HepG2 (cell line): ENCODE results near the gene TMEM144. TPM values are rescaled to one million over a fixed set of nuclear protein-coding genes. Genes with fewer than 3 reads are reported as not detected.

Experiments used
- ARNT ChIP-seq: fragments of 450-650 bp; IDR thresholded peaks from 2 replicates; pipeline ENCODE4 v1.6.1; 2017
- FIP1L1 ChIP-seq: fragments of 200-400 bp; formaldehyde crosslinking; IDR thresholded peaks from 2 replicates; pipeline ENCODE4 v1.6.1; 2018; ENCODE audit warnings: low read depth, mild to moderate bottlenecking, low read length, moderate library complexity, borderline replicate concordance; ENCODE audit not compliant: insufficient read depth
- HMGXB4 ChIP-seq, 2 experiments: sonication (generic) in 1 of 2; formaldehyde crosslinking in 1 of 2; IDR thresholded peaks; 2 replicates each; pipeline versions ENCODE4 v1.4.0 to v1.6.1; 2018 to 2020; ENCODE audit warnings: missing genetic modification reagents in 2 of 2, borderline replicate concordance in 1 of 2, low read depth in 1 of 2, mild to moderate bottlenecking in 1 of 2, missing biosample characterization in 1 of 2
- HNF1A ChIP-seq, 2 experiments: sonication (generic) in 1 of 2; formaldehyde crosslinking in 1 of 2; IDR thresholded peaks; 2 replicates each; pipeline versions ENCODE4 v1.4.0 to v1.6.1; 2016 to 2020; ENCODE audit warnings: borderline replicate concordance in 1 of 2, low read depth in 1 of 2, mild to moderate bottlenecking in 1 of 2, missing genetic modification reagents in 1 of 2
- HNF4A ChIP-seq: sonication (generic); formaldehyde crosslinking; IDR thresholded peaks from 2 replicates; pipeline ENCODE4 v1.4.0; 2020; ENCODE audit warnings: missing genetic modification reagents
- RAD51 ChIP-seq: fragments of 450-650 bp; IDR thresholded peaks from 2 replicates; pipeline ENCODE4 v1.6.1; 2016; ENCODE audit warnings: borderline replicate concordance
- REPIN1 ChIP-seq: sonication (generic); formaldehyde crosslinking; IDR thresholded peaks from 2 replicates; pipeline ENCODE4 v1.8.0; 2022; ENCODE audit warnings: missing genetic modification reagents, low read depth, mild to moderate bottlenecking, borderline replicate concordance
- SP140L ChIP-seq: sonication (generic); formaldehyde crosslinking; IDR thresholded peaks from 2 replicates; pipeline ENCODE4 v1.4.0; 2020; ENCODE audit warnings: missing genetic modification reagents, borderline replicate concordance
- TEAD3 ChIP-seq: optimal IDR thresholded peaks from 2 replicates; pipeline ENCODE3; 2016; ENCODE audit warnings: borderline replicate concordance
- polyA plus RNA-seq, 8 experiments: library from polyadenylated mRNA; depleted of rRNA in 3 of 8; stranded (reverse) in 7 of 8; unstranded in 1 of 8; fragments of >200 nt; fragmentation: Illumina TruSeq in 4 of 8; extraction: Trizol in 4 of 8; gene quantifications; 2 replicates each; pipeline versions ENCODE4 v1.2.1 to v1.2.3, GENCODE V29; 2011 to 2016; ENCODE audit warnings: low read depth in 4 of 8, missing spikeins in 1 of 8, mixed read lengths in 1 of 8; ENCODE audit not compliant: insufficient read depth in 1 of 8
- total RNA-seq, 5 experiments: library from RNA; depleted of rRNA; stranded (reverse); fragments of >200 nt; fragmentation: Illumina TruSeq; extraction: Trizol; gene quantifications; 2 replicates each; pipeline ENCODE4 v1.2.3, GENCODE V29; 2016; ENCODE audit warnings: low read depth in 1 of 5
- TF ChIP-seq, protein P1 (sequence below): sonication (generic); formaldehyde crosslinking; IDR thresholded peaks from 2 replicates; pipeline ENCODE4 v1.4.0; 2020; ENCODE audit warnings: missing genetic modification reagents, borderline replicate concordance
- TF ChIP-seq, protein P2 (sequence below): IDR thresholded peaks from 2 replicates; pipeline ENCODE4 v1.6.1; 2016; ENCODE audit warnings: low read depth
- TF ChIP-seq, protein P3 (sequence below): sonication (generic); formaldehyde crosslinking; IDR thresholded peaks from 2 replicates; pipeline ENCODE4 v1.5.0; 2020; ENCODE audit warnings: mild to moderate bottlenecking, low read depth, missing genetic modification reagents, borderline replicate concordance

The TMEM144 gene
- total and polyA plus RNA-seq, 2 of the 13 experiments (the other 11 are each of a cell fraction or from before 2014, with no cell fraction given): 10.9 to 12.3 TPM

DNA sequence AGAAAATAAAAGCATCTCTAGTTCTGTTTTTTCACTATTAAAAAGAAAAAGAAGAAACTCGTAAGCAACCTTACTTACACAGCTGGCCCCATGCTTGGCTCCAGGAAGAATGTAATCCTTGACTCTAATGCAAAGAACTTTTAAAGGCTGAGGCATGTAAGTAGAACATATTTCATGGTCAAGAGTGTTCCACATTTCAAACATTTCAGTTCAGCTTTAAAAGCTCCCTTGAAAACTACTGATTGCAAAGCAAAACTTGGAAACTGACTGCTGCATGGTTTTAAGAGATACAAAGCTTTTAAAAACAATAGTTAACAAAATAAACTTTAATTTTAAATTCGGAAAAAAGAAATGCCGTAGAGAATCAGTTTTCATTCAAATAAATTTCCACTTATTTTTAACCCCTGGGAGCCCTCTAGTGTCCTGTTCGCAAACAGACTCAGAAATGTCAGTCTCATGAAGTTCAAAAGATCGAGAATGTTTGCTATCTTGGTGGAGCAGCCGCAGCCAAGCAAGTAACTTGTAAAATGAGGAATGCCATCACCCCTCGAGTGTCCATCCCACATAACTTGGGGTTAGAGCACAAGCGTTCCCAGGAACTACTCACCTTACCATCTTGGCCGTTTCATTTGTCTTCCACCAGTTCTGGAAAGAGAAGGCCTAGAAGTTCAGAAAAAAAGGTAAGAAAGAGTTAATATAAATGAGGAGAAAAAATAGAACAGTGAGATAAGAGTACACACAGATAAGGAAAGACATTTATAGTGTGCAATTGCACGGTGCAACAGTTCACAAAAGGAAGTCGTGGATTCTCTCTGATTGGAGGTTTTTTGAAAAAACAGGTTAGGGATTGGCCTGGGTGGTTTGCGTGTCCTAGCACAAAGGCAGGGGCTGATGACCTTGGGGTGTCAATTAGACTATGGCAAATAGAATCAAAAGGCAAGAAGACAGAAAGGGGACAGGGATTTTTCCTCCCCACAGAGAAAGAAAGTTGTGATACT lies 37.7 kb upstream of the TMEM144 start, which contains the start of gene GASK1B (continued):
- TF ChIP-seq, protein P1, sequence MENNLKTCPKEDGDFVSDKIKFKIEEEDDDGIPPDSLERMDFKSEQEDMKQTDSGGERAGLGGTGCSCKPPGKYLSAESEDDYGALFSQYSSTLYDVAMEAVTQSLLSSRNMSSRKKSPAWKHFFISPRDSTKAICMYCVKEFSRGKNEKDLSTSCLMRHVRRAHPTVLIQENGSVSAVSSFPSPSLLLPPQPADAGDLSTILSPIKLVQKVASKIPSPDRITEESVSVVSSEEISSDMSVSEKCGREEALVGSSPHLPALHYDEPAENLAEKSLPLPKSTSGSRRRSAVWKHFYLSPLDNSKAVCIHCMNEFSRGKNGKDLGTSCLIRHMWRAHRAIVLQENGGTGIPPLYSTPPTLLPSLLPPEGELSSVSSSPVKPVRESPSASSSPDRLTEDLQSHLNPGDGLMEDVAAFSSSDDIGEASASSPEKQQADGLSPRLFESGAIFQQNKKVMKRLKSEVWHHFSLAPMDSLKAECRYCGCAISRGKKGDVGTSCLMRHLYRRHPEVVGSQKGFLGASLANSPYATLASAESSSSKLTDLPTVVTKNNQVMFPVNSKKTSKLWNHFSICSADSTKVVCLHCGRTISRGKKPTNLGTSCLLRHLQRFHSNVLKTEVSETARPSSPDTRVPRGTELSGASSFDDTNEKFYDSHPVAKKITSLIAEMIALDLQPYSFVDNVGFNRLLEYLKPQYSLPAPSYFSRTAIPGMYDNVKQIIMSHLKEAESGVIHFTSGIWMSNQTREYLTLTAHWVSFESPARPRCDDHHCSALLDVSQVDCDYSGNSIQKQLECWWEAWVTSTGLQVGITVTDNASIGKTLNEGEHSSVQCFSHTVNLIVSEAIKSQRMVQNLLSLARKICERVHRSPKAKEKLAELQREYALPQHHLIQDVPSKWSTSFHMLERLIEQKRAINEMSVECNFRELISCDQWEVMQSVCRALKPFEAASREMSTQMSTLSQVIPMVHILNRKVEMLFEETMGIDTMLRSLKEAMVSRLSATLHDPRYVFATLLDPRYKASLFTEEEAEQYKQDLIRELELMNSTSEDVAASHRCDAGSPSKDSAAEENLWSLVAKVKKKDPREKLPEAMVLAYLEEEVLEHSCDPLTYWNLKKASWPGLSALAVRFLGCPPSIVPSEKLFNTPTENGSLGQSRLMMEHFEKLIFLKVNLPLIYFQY: no peak
- TF ChIP-seq REPIN1 (CRISPR knock-in tag) (no peak), HNF1A (IDR thresholded peaks at IDR 0.05; ENCODE audit: low read depth) (no peak), HNF1A (CRISPR knock-in tag; IDR thresholded peaks at IDR 0.05; ENCODE audit: borderline replicate concordance) (peak; percentile 27; the same call in 1 of the 2 replicates), SP140L (0 out of 2 replicates have a peak, but pooled peaks have one; percentile 37), ARNT (no peak), FIP1L1 (no peak), HMGXB4 (CRISPR knock-in tag; IDR thresholded peaks at IDR 0.05; ENCODE audit: borderline replicate concordance in 1 of 2, low read depth in 1 of 2) (peak in 1 of 2 experiments; percentile 50; a peak in 1 of 4 replicates), TEAD3 (peak; percentile 60), HNF4A (CRISPR knock-in tag) (peak; percentile 7; the same call in 1 of the 2 replicates), RAD51 (no peak)
- TF ChIP-seq, protein P2, sequence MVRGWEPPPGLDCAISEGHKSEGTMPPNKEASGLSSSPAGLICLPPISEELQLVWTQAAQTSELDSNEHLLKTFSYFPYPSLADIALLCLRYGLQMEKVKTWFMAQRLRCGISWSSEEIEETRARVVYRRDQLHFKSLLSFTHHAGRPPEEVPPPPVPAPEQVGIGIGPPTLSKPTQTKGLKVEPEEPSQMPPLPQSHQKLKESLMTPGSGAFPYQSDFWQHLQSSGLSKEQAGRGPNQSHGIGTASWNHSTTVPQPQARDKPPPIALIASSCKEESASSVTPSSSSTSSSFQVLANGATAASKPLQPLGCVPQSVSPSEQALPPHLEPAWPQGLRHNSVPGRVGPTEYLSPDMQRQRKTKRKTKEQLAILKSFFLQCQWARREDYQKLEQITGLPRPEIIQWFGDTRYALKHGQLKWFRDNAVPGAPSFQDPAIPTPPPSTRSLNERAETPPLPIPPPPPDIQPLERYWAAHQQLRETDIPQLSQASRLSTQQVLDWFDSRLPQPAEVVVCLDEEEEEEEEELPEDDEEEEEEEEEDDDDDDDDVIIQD (CRISPR knock-in tag): 0 out of 2 replicates have a peak, but pooled peaks have one; percentile 17
- TF ChIP-seq, protein P3, sequence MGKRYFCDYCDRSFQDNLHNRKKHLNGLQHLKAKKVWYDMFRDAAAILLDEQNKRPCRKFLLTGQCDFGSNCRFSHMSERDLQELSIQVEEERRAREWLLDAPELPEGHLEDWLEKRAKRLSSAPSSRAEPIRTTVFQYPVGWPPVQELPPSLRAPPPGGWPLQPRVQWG (CRISPR knock-in tag): no peak
